ENCODE data around the gene PPP2R5A. TPM values are rescaled to one million over a fixed set of nuclear protein-coding genes. Genes with fewer than 3 reads are reported as not detected.
A peak's percentile ranks its signal among the peaks of the same experiment; 100 is the strongest.

PPP2R5A gene
- total RNA-seq, 1 donor from 2014 or later = 25.5 TPM

GRCh38 chr1:212366901-212367300, 81.7 kb downstream of the PPP2R5A start:
- DNase-seq (ENCODE audit: low spot score) = no peak
- H3K27ac Mint-ChIP-seq (ENCODE audit: unreplicated experiment) = peak overlapping the region; percentile 73
- peaks cover 2% of the 10 kb centered on the region for H3K27me3 Mint-ChIP-seq (ENCODE audit: unreplicated experiment)
- H3K4me1 Mint-ChIP-seq (ENCODE audit: unreplicated experiment) = peaks cover 4% of the 10 kb centered on the region
- no peaks in the 10 kb centered on the region for H3K9me3 Mint-ChIP-seq (ENCODE audit: unreplicated experiment)
- peaks cover 18% of the 10 kb centered on the region for H3K36me3 Mint-ChIP-seq (ENCODE audit: low read depth, unreplicated experiment)
- TF ChIP-seq CTCF (IDR thresholded peaks at IDR 0.05; ENCODE audit: unreplicated experiment) = no peak
- no peak overlapping the region for H3K4me3 Mint-ChIP-seq (ENCODE audit: unreplicated experiment)

- H3K27me3 Mint-ChIP-seq (ENCODE audit: unreplicated experiment) = peaks cover 2% of the 10 kb centered on the region
- H3K9me3 Mint-ChIP-seq (ENCODE audit: unreplicated experiment) = no peaks in the 10 kb centered on the region
- no peak overlapping the region for H3K4me3 Mint-ChIP-seq (ENCODE audit: unreplicated experiment)
- peaks cover 4% of the 10 kb centered on the region for H3K4me1 Mint-ChIP-seq (ENCODE audit: unreplicated experiment)
- no peak overlapping the region for H3K27ac Mint-ChIP-seq (ENCODE audit: unreplicated experiment)
- TF ChIP-seq CTCF (IDR thresholded peaks at IDR 0.05; ENCODE audit: unreplicated experiment) = no peak
- H3K36me3 Mint-ChIP-seq (ENCODE audit: low read depth, unreplicated experiment) = peaks cover 14% of the 10 kb centered on the region
- no peak for DNase-seq (ENCODE audit: low spot score)
Observed at GRCh38 chr1:212367474-212368072, 82.4 kb downstream of the PPP2R5A start.

- Mint-ChIP-seq H3K36me3 (ENCODE audit: low read depth, unreplicated experiment) (peaks cover 18% of the 10 kb centered on the region), H3K9me3 (ENCODE audit: unreplicated experiment) (no peaks in the 10 kb centered on the region), H3K4me1 (ENCODE audit: unreplicated experiment) (peaks cover 4% of the 10 kb centered on the region), H3K4me3 (ENCODE audit: unreplicated experiment) (no peak overlapping the region), H3K27ac (ENCODE audit: unreplicated experiment) (no peak overlapping the region), H3K27me3 (ENCODE audit: unreplicated experiment) (peaks cover 2% of the 10 kb centered on the region)
- DNase-seq (ENCODE audit: low spot score) = peak; percentile 56
- peak; percentile 73 for TF ChIP-seq CTCF (IDR thresholded peaks at IDR 0.05; ENCODE audit: unreplicated experiment)
Observed at GRCh38 chr1:212368073-212368484, 82.9 kb downstream of the PPP2R5A start.

GRCh38 chr1:212375986-212376385, 90.8 kb downstream of the PPP2R5A start:
- H3K36me3 Mint-ChIP-seq (ENCODE audit: low read depth, unreplicated experiment) = peaks cover 48% of the 10 kb centered on the region
- H3K4me1 Mint-ChIP-seq (ENCODE audit: unreplicated experiment) = no peaks in the 10 kb centered on the region
- no peaks in the 10 kb centered on the region for H3K9me3 Mint-ChIP-seq (ENCODE audit: unreplicated experiment)
- H3K4me3 Mint-ChIP-seq (ENCODE audit: unreplicated experiment) = no peak overlapping the region
- TF ChIP-seq CTCF (IDR thresholded peaks at IDR 0.05; ENCODE audit: unreplicated experiment) = no peak
- DNase-seq (ENCODE audit: low spot score) = no peak
- H3K27me3 Mint-ChIP-seq (ENCODE audit: unreplicated experiment) = peaks cover 3% of the 10 kb centered on the region
- no peak overlapping the region for H3K27ac Mint-ChIP-seq (ENCODE audit: unreplicated experiment)

GRCh38 chr1:212377644-212378043, 92.4 kb downstream of the PPP2R5A start:
- no peaks in the 10 kb centered on the region for H3K9me3 Mint-ChIP-seq (ENCODE audit: unreplicated experiment)
- no peak for DNase-seq (ENCODE audit: low spot score)
- H3K36me3 Mint-ChIP-seq (ENCODE audit: low read depth, unreplicated experiment) = peaks cover 43% of the 10 kb centered on the region
- H3K4me3 Mint-ChIP-seq (ENCODE audit: unreplicated experiment) = no peak overlapping the region
- H3K27me3 Mint-ChIP-seq (ENCODE audit: unreplicated experiment) = peaks cover 3% of the 10 kb centered on the region
- no peaks in the 10 kb centered on the region for H3K4me1 Mint-ChIP-seq (ENCODE audit: unreplicated experiment)
- no peak for TF ChIP-seq CTCF (IDR thresholded peaks at IDR 0.05; ENCODE audit: unreplicated experiment)
- no peak overlapping the region for H3K27ac Mint-ChIP-seq (ENCODE audit: unreplicated experiment)
